Osteocyte (in vitro differentiated cells): ENCODE results near the gene KIF24. TPM values are rescaled to one million over a fixed set of nuclear protein-coding genes. Genes with fewer than 3 reads are reported as not detected.

Experiments
- DNase-seq: peaks from one replicate; pipeline ENCODE4 v3.0.0; 2021; ENCODE audit warnings: mixed read lengths; ENCODE audit not compliant: unreplicated experiment; ENCODE audit errors: extremely low spot score
- H3K27ac Mint-ChIP-seq: one replicate; pipeline ENCODE4 v1.8.0; 2021; ENCODE audit warnings: mild to moderate bottlenecking, mixed read lengths; ENCODE audit not compliant: unreplicated experiment
- H3K27me3 Mint-ChIP-seq: one replicate; pipeline ENCODE4 v1.8.0; 2021; ENCODE audit warnings: mixed read lengths; ENCODE audit not compliant: unreplicated experiment
- H3K36me3 Mint-ChIP-seq: one replicate; pipeline ENCODE4 v1.8.0; 2021; ENCODE audit warnings: mixed read lengths; ENCODE audit not compliant: unreplicated experiment
- H3K4me1 Mint-ChIP-seq: one replicate; pipeline ENCODE4 v1.8.0; 2021; ENCODE audit warnings: mixed read lengths; ENCODE audit not compliant: unreplicated experiment
- H3K4me3 Mint-ChIP-seq: one replicate; pipeline ENCODE4 v1.8.0; 2021; ENCODE audit warnings: mild to moderate bottlenecking, moderate library complexity, mixed read lengths; ENCODE audit not compliant: unreplicated experiment
- H3K9me3 Mint-ChIP-seq: one replicate; pipeline ENCODE4 v1.8.0; 2021; ENCODE audit warnings: mixed read lengths; ENCODE audit not compliant: unreplicated experiment
- CTCF ChIP-seq: fragments of 200-600 bp; sonication (generic); IDR thresholded peaks from 2 replicates; pipeline ENCODE4 v1.5.0; 2021; ENCODE audit warnings: antibody characterized with exemption, mild to moderate bottlenecking, moderate library complexity
- long read RNA-seq: library from polyadenylated mRNA; unstranded; transcript quantifications from one replicate; pipeline ENCODE4 v2.0.0, GENCODE V29; 2021
- total RNA-seq: library from RNA; stranded (reverse); gene quantifications from 2 replicates; pipeline ENCODE4 v1.2.1, GENCODE V29; 2021

KIF24 gene
- 1.4 and 1.5 TPM in 2 replicates for total RNA-seq
- long read RNA-seq, partial matches to known transcripts: 1 of 2 reads
- long read RNA-seq, other reads (novel, unspliced or antisense): 1 of 2 reads

DNA sequence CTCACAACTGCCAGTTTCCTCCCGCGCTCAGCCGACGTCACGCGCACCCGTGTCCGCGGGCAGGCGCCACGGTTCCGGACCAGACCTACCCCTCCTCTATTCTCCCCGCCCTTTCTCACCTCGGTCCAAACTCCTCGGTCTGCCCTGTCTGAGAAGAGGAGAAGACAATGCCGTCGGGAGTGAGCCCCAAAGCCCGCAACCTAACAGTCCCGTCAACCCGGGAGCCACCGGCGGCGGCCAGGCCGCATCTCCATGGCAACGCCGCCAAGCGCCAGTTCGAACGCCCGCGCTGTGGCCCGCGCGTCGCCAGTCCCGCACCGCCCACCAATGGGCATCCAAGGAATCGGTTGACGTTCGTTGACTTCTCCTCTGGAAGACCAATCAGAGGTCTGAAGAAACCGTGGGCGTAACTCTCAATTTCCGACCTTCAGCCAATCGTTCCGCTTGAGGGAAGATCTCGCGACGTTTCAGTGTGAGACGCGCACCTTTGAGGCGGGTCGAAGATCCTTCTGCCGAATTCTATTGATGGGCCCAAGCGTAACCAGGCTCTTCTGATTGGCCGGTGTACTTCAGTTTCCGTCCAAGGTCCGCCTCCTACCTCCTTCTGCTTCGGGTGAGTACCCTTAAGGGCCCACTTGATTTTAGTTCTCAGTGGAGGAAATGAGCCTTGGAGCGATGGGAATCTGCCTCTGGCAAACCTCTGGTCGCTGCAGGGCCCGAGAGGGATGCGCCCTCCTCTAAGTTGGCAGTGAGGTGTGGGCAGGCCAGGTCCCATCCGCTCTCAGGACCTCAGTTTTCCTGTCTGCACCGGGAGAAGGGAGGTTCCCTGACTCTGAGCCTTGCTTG, at the start of gene KIF24, which contains the start of gene NUDT2:
Gene KIF24, minus strand, starts transcription at position 282 of the 846 bp plus-strand sequence. CDS start 17,922 bp downstream, outside the sequence.
Gene NUDT2, plus strand, starts transcription at position 583 of the 846 bp plus-strand sequence. CDS start 9,471 bp downstream, outside the sequence.
- Mint-ChIP-seq H3K4me1 (peaks cover 27% of the 10 kb centered on the region), H3K4me3 (peak within 1 kb of the TSS; percentile 94)
- no peak for TF ChIP-seq CTCF

DNA sequence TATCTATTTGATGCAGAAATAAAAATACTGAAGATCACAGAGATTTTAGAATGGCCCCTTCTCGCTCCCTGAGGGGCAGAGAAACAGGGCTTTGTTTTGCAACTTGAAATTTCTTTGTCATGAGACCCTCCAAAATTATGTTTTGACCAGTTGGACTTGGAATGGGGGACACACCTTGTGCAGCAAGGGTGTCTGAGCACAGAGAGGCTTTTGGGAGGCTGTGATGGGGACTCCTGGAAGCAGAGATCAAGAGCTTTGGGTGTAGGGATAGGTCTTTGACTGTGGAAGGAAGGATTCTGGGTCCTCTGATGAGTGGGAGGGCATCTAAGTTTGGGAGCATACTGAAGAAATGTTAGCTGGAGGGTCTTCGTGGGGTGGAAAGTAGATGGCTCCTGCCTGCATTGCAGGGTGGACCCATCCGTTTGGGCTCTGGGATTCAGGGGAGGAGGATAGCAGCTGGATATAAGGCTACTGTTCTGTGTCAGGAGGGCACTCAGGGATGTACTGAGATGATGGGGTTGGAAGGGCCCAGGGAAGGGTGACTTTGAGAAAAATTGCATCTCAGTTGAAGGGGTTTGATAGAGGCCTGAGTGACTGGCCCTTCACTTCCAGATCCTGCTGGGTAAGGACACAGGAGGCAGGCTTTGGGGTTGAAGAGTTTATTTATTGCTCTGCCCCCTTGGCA, 49.5 kb upstream of the KIF24 start:
- Mint-ChIP-seq H3K4me1 (peaks cover 16% of the 10 kb centered on the region), H3K27me3 (peaks cover 8% of the 10 kb centered on the region), H3K27ac (no peak overlapping the region), H3K36me3 (no peaks in the 10 kb centered on the region), H3K9me3 (no peaks in the 10 kb centered on the region), H3K4me3 (no peak overlapping the region)
- no peak for TF ChIP-seq CTCF
- DNase-seq: no peak

More for the DNA sequence above, at the start of gene KIF24, which contains the start of gene NUDT2:
- no peaks in the 10 kb centered on the region for H3K27me3 Mint-ChIP-seq
- peak within 1 kb of the TSS; percentile 98 for H3K27ac Mint-ChIP-seq
- H3K9me3 Mint-ChIP-seq: no peaks in the 10 kb centered on the region
- peaks cover 2% of the 10 kb centered on the region for H3K36me3 Mint-ChIP-seq
- peak; percentile 98 for DNase-seq

DNA sequence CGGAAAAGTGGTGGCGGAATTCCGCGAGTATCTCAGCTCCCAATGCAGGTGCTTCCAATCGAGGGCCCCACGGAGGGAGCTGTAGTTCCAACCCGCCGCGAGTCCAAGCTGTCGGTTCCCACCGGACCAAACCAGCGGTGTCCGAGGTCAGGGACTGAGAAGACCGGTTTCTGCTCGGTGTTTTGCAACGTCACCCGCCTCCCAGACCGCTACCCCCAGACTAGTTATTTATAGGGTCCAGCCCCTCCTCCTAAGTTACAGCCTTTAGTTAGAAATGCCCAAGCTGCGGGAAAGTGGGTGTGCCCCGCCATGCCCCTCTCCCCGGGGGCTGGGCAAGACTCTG, 48.3 kb upstream of the KIF24 start:
- no peaks in the 10 kb centered on the region for H3K36me3 Mint-ChIP-seq
- no peaks in the 10 kb centered on the region for H3K9me3 Mint-ChIP-seq
- TF ChIP-seq CTCF: no peak
- peaks cover 16% of the 10 kb centered on the region for H3K4me1 Mint-ChIP-seq
- H3K27me3 Mint-ChIP-seq: peaks cover 3% of the 10 kb centered on the region
- no peak overlapping the region for H3K27ac Mint-ChIP-seq
- peak overlapping the region; percentile 83 for H3K4me3 Mint-ChIP-seq
- peak; percentile 78 for DNase-seq

GRCh38 chr9:34376596-34377403, 47.7 kb upstream of the KIF24 start, which contains the start of gene MYORG:
MYORG (minus strand) TSS chr9:34376898; CDS start chr9:34372943, 3,955 bp downstream.
- Mint-ChIP-seq H3K36me3 (no peaks in the 10 kb centered on the region), H3K4me1 (peaks cover 16% of the 10 kb centered on the region), H3K27me3 (peaks cover 3% of the 10 kb centered on the region), H3K9me3 (no peaks in the 10 kb centered on the region), H3K4me3 (peak within 1 kb of the TSS; percentile 83), H3K27ac (no peak within 1 kb of the TSS)
- TF ChIP-seq CTCF: peak; percentile 4
- peak; percentile 89 for DNase-seq
